Tibial artery (tissue), 4 donors: ENCODE data around the gene TTC23.
A peak's percentile ranks its signal among the peaks of the same experiment; 100 is the strongest.

Experiments used
- DNase-seq, 2 donors: peaks; one replicate each; pipeline ENCODE4 v3.0.0-alpha.2; 2019
- H3K27ac ChIP-seq, 2 donors: fragments of 200-600 bp; sonication (generic) in 1 of 2; 1 replicate in 1 of 2; 2 replicates in 1 of 2; pipeline ENCODE4 v1.5.1; 2018 to 2019; ENCODE audit warnings: mild to moderate bottlenecking in 1 of 2
- H3K27me3 ChIP-seq, 2 donors: fragments of 200-600 bp; sonication (generic) in 1 of 2; one replicate each; pipeline versions ENCODE4 v1.5.1 to v1.6.0; 2016 to 2019
- H3K36me3 ChIP-seq, 3 donors: fragments of 200-600 bp; sonication (generic) in 2 of 3; one replicate each; pipeline ENCODE4 v1.5.1; 2016 to 2019; ENCODE audit warnings: mild to moderate bottlenecking in 2 of 3
- H3K4me1 ChIP-seq, 4 donors: fragments of 200-600 bp; sonication (generic) in 2 of 4; 1 replicate in 3 of 4; 2 replicates in 1 of 4; pipeline ENCODE4 v1.5.1; 2016 to 2019
- H3K4me3 ChIP-seq, 2 donors: fragments of 200-600 bp; sonication (generic) in 1 of 2; 1 replicate in 1 of 2; 2 replicates in 1 of 2; pipeline ENCODE4 v1.5.1; 2018 to 2019; ENCODE audit warnings: mild to moderate bottlenecking in 2 of 2
- H3K9me3 ChIP-seq, 3 donors: fragments of 200-600 bp; sonication (generic) in 1 of 3; one replicate each; pipeline ENCODE4 v1.5.1; 2016 to 2019
- CTCF ChIP-seq, 2 experiments: fragments of 200-600 bp in 1 of 2; fragments of 450-650 bp in 1 of 2; IDR thresholded peaks; one replicate each; pipeline ENCODE4 v1.5.1; 2017 to 2019; ENCODE audit warnings: antibody characterized with exemption in 2 of 2, mild to moderate bottlenecking in 1 of 2, moderate library complexity in 1 of 2
- intact Hi-C: fragments of 100-400 bp; cut with DNase I; formaldehyde crosslinking; loops from one replicate; pipeline ENCODE4 v1.15.0; 2023; ENCODE audit warnings: low total_unique reads

The TTC23 gene

GRCh38 chr15:99117563-99118257, 131.7 kb downstream of the TTC23 start:
- Histone ChIP-seq H3K9me3 (no peaks in the 10 kb centered on the region), H3K4me1 (peaks cover 0 to 92% (median 55%) of the 10 kb centered on the region in 4 donors), H3K4me3 (no peak overlapping the region), H3K27me3 (no peaks in the 10 kb centered on the region), H3K27ac (peak overlapping the region; percentile 80 to 97), H3K36me3 (peaks cover 29 to 48% (median 30%) of the 10 kb centered on the region in 3 donors)
- DNase-seq, result peak in 1 of 2 donors; percentile 62
- no peak for TF ChIP-seq CTCF (IDR thresholded peaks at IDR 0.05)
- intact Hi-C loops, result no loop called here

- no peaks in the 10 kb centered on the region for H3K9me3 ChIP-seq
- intact Hi-C loops, result no loop called here
- DNase-seq, result peak in 1 of 2 donors; percentile 62
- no peaks in the 10 kb centered on the region for H3K27me3 ChIP-seq
- peaks cover 0 to 92% (median 52%) of the 10 kb centered on the region in 4 donors for H3K4me1 ChIP-seq
- no peak for TF ChIP-seq CTCF (IDR thresholded peaks at IDR 0.05)
- peak overlapping the region; percentile 80 to 97 for H3K27ac ChIP-seq
- peaks cover 29 to 48% (median 30%) of the 10 kb centered on the region in 3 donors for H3K36me3 ChIP-seq
- no peak overlapping the region for H3K4me3 ChIP-seq
These were observed 132.3 kb downstream of the TTC23 start for GRCh38 chr15:99117111-99117510.

- Histone ChIP-seq H3K4me1 (peaks cover 0 to 93% (median 53%) of the 10 kb centered on the region in 4 donors), H3K27ac (peak overlapping the region; percentile 80 to 97), H3K36me3 (peaks cover 29 to 48% (median 30%) of the 10 kb centered on the region in 3 donors), H3K4me3 (no peak overlapping the region), H3K27me3 (no peaks in the 10 kb centered on the region), H3K9me3 (no peaks in the 10 kb centered on the region)
- DNase-seq, result no peak
- intact Hi-C loops, result no loop called here
- TF ChIP-seq CTCF (IDR thresholded peaks at IDR 0.05), result no peak
These were observed 133.8 kb downstream of the TTC23 start for GRCh38 chr15:99115300-99116215.

GRCh38 chr15:99114511-99115299, 134.7 kb downstream of the TTC23 start:
- peak in 1 of 2 donors; percentile 85 for DNase-seq
- Histone ChIP-seq H3K4me1 (peaks cover 0 to 94% (median 61%) of the 10 kb centered on the region in 4 donors), H3K27me3 (no peaks in the 10 kb centered on the region), H3K27ac (peak overlapping the region; percentile 80 to 97), H3K9me3 (no peaks in the 10 kb centered on the region), H3K36me3 (peaks cover 21 to 41% (median 30%) of the 10 kb centered on the region in 3 donors), H3K4me3 (no peak overlapping the region)
- intact Hi-C loops, result no loop called here
- no peak for TF ChIP-seq CTCF (IDR thresholded peaks at IDR 0.05)
